ENCODE results near the gene ITSN2.
"Not testable (repeated sequence)": the region's sequence is repeated elsewhere in the genome, so short reads cannot be mapped to it uniquely, and the experiment has no call there.

GRCh38 chr2:24339098-24339497 lies 21.2 kb downstream of the ITSN2 start:
- TF ChIP-seq, protein P1, sequence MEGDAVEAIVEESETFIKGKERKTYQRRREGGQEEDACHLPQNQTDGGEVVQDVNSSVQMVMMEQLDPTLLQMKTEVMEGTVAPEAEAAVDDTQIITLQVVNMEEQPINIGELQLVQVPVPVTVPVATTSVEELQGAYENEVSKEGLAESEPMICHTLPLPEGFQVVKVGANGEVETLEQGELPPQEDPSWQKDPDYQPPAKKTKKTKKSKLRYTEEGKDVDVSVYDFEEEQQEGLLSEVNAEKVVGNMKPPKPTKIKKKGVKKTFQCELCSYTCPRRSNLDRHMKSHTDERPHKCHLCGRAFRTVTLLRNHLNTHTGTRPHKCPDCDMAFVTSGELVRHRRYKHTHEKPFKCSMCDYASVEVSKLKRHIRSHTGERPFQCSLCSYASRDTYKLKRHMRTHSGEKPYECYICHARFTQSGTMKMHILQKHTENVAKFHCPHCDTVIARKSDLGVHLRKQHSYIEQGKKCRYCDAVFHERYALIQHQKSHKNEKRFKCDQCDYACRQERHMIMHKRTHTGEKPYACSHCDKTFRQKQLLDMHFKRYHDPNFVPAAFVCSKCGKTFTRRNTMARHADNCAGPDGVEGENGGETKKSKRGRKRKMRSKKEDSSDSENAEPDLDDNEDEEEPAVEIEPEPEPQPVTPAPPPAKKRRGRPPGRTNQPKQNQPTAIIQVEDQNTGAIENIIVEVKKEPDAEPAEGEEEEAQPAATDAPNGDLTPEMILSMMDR (IDR thresholded peaks at IDR 0.05; ENCODE audit: control extremely low read depth in 1 of 3, insufficient read depth in 1 of 3, low read depth in 1 of 3, low read length in 3 of 3), result not testable (repeated sequence)
- TF ChIP-seq SAP30 (IDR thresholded peaks at IDR 0.05; ENCODE audit: insufficient read depth, insufficient replicate concordance, low read length); EZH2 (IDR thresholded peaks at IDR 0.05; ENCODE audit: low read depth, low read length, severe bottlenecking); ASH2L (IDR thresholded peaks at IDR 0.05; ENCODE audit: low read length); TBP (IDR thresholded peaks at IDR 0.05; ENCODE audit: low read depth, low read length); JUN (IDR thresholded peaks at IDR 0.05; ENCODE audit: low read depth, low read length); GABPA (IDR thresholded peaks at IDR 0.05; ENCODE audit: borderline replicate concordance, insufficient read depth, low read length); RBBP5 (IDR thresholded peaks at IDR 0.05; ENCODE audit: borderline replicate concordance, low read depth, low read length); HDAC2 (IDR thresholded peaks at IDR 0.05; ENCODE audit: borderline replicate concordance in 1 of 2, low read depth in 2 of 2, low read length in 2 of 2); SP1 (IDR thresholded peaks at IDR 0.05; ENCODE audit: low read depth, low read length): not testable (repeated sequence)

Measured in H1 (cell line).